Left colon (tissue), 2 donors: Measurements from ENCODE around the gene TMEM131. TPM values are rescaled to one million over a fixed set of nuclear protein-coding genes. Genes with fewer than 3 reads are reported as not detected.

Source experiments
- ATAC-seq: fragments of 200-7000 bp; cut with Tn5 transposase; one replicate; pipeline ENCODE4 v1.9.1; 2020; ENCODE audit warnings: mild to moderate bottlenecking, moderate library complexity
- DNase-seq, 2 donors: peaks; one replicate each; pipeline ENCODE4 v3.0.0-alpha.2; 2020
- intact Hi-C, 2 donors: fragments of 100-400 bp; cut with DNase I in 1 of 2; cut with micrococcal nuclease in 1 of 2; formaldehyde crosslinking; loops; one replicate each; pipeline versions ENCODE4 v1.11.2 to v1.14.0; 2022; cut with DNase I, micrococcal nuclease
- total RNA-seq, 2 donors: library from RNA; stranded (reverse); fragmentation: NEBNext Ultra II Directional; extraction: Animal tissue kit (Norgen Biotek cat#: 25700); gene quantifications; one replicate each; pipeline ENCODE4 v1.2.1, GENCODE V29; 2021
- donor health status: DM: no; HTN: no; CAD: no.
- donor health status: DM: yes; HTN: yes; CAD: no.

TMEM131 gene
- total RNA-seq, 2 donors from 2014 or later = 80.6 to 89.5 TPM

DNA sequence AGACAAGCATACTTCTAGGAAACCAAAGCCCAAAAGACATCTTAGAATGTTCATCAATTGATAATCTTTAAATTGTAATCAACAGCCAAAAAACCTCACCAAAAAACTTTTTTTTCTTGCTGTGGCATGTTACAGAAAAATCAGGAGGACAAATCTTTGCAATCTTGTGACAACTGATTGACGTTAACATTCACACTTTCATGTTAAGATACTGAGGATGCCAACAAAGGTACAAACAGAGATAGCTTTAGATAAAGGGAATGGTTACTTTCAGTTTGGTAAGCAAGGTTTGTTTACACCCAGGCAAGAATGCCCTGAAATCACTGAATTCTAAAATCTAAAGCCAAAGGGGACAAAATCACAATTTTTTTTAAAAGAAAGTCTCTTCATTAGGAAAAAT, 190.0 kb downstream of the TMEM131 start:
- intact Hi-C loops = loop anchor here in 1 of 2 donors (5.0 to 10.0 kb wide), 4 partner anchors 189 to 577 kb away; partner anchors contain the start of gene TMEM131
- DNase-seq (no peak), ATAC-seq (no peak)

DNA sequence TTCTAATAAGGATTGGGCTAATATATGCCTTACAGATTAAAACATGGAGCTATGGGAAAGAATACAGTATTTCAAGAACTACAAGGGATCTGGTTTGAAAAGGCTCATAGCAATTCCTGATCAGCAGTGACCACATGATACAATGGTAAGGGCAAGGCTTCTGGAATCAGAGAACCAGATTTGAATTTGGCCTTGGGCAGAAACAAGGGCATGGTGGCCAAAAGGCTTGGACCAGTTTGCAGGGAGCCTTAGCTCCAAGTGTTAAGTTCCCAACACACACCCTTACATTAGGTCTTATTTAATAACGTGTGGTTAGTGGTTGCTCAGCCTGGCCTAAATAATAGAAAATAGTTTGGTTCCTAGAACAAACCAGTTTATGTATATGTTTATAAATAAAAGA, 194.7 kb downstream of the TMEM131 start:
- intact Hi-C loops = loop anchor here in 1 of 2 donors (10.0 kb wide), 2 partner anchors 194 to 474 kb away; partner anchors contain the start of gene TMEM131
- DNase-seq = no peak
- ATAC-seq = no peak

DNA sequence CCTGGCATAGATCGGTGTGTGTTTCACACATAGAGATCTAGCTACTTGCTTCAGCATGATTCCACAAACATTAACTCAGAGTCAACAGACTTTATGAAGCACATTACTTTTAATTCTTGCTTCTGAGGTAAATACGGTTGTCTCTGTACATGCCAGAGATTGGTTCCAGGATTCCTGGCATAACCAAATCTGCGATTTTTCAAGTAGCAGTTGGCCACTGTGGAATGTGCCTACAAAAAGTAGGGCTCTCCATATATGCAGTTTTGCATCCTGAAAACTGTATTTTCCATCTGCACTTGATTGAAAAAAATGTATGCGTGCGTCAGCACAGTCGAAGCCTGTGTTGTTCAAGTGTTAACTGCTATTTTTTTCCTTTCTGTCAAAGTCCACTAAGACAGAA, 197.3 kb downstream of the TMEM131 start:
- intact Hi-C loops = no loop called here
- DNase-seq (no peak), ATAC-seq (no peak)

DNA sequence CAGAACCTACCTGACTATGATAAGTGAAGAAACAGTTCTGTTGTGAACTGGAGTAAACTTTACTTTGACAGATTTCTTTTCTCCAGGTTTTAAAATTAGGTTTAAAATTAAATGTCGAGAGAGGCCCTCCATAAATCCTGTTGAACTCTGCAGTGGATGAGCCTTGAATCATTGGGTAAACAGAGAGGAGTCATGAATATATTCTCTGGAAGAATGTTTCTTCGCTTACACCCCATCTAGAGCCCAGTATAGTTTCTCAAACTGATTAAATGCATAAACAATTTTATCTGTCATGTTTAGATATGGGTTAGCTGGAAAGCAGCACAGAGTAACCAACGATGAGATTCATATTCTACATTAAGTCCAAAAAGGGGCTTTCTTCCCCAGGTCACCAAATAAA, 198.4 kb downstream of the TMEM131 start:
- no peak for ATAC-seq
- intact Hi-C loops = no loop called here
- no peak for DNase-seq

DNA sequence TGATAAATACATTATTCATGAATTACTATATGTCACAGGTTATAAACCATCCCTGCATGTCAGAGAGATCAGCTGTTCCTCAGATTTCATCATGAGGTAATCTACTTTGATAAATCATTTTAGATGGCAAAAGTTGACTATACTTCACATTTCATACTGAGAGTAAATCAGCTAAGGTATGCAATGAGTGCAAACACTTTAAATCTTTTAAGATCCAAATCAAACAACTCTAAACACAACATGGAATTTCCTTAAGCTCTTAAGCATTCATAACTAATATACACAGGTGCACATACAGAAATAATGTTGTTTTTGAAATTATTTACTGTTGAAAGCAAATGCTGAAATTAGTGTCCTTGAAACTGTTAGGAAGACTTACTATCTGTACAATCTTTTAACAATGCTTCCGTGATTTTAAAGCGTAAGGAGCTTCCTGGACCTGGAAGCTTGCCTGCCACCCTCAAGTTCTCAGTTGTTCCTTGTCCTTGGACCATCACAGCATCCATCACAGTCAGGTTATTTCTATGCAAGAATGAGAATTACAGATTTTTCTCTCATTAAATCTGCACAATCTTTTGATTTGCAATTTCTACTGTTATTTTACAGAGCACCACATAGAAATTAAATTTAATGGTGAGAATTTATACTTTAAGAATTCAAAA, 199.2 kb downstream of the TMEM131 start:
- intact Hi-C loops = no loop called here
- ATAC-seq = no peak
- no peak for DNase-seq

DNA sequence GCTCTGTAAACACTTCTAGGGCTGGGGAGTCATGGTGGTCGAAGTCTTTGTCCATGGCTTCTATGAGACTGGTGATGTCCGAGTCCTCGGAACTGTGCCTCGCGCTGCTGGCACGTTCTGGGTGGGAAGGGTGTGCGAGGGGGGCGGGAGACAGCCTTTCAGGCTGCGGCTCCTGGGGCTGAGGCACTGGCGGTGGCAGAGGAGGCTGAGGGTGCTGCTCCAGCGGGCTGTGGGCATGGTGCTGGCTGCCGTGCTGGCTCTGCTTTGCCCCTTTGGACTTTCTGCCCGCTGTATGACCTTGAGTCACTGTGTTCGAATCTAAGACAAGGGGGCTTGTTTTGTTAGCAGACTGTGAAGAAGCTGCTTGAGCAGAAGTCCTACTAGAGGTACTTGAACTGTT, 203.3 kb downstream of the TMEM131 start:
- intact Hi-C loops = no loop called here
- ATAC-seq (no peak), DNase-seq (no peak)

DNA sequence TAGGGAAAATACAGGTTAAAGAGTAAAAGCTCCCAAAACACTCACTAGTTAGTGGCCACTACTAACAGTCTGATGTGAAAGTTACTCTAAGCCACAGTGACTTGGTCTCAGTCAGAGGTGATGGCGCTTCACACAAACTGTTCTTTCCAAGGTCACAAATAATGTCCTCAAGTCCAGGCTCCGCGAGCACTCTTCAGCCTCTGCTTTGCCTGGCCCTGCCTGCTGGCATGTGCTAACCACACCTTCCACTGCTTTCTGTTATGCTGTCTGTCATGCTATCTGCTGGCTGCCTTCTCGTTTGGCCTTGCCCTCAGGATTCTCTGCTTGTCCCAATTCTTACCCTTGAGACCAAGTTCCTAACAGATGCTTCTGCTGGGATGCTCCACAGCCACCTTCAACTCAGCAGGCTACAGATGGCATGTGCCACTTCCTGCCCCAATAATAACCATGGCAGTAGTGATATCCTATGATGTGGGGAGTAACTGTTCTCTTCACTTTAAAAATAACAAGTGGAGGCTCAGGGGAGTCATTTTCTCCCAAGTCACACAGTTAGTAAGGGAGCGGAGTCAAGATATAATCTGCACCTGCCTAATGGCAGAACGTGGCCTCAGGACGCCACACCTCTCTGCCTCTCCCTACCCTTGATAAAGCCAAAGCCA, 206.6 kb downstream of the TMEM131 start:
- ATAC-seq (no peak), DNase-seq (no peak)
- intact Hi-C loops = no loop called here

DNA sequence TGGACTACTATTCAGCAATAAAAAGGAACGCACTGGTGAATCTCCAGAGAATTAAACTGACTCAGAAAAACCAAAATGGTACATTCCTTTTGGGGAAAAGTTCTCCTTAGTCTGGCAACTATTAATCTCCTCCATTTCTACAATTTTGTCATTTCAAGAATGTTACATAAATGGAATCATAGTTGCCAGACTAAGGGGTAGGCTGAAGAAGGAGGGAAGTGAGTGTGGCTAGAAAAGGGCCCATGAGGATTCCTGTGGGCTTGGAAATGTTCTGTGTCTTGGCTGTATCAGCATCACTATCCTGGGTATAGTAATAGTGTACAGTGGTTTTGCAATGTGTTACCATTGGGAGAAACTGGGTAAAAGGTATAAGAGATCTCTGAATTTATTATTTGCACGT, 209.9 kb downstream of the TMEM131 start:
- ATAC-seq = no peak

DNA sequence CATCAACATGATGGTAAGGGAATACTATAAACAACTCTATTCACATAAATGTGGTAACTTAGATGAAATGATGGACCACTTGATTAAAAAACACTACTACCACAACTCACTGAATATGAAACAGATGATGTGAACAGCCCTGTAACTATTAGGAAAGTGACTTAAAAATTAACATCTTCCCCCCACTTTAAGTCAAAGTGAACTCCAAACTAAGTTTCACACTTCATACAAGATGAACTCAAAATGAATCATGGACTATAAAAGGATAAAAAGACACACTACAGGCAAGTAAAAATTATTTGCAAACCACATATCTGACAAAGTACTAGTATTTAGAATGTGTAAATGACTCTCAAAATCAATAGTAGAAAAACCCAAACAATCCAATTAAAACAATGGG, 210.8 kb downstream of the TMEM131 start:
- intact Hi-C loops = no loop called here
- DNase-seq (no peak), ATAC-seq (no peak)

More for the DNA sequence above, 209.9 kb downstream of the TMEM131 start:
- intact Hi-C loops = no loop called here
- DNase-seq = no peak

DNA sequence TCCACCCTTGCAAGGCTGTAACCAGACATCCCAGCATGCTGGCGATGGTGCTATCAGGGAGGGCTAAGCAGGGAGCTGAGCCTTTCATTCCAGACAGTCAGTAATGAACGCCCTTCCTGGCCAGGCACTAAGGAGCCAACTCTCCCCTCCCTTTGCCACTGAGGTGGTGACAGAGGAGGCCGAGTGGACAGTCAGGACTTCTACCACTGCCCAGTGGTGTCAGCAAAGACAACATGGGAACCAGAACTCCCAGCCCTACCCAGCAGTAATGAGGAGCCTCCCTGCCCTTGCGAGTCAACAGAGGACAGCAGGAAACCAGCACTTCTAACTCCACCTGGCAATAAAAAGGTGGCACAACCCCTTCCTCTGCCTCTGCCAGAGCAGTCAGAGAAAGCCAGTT, 213.8 kb downstream of the TMEM131 start:
- ATAC-seq (peak; percentile 98), DNase-seq (peak; percentile 65 to 87)
- intact Hi-C loops = no loop called here

DNA sequence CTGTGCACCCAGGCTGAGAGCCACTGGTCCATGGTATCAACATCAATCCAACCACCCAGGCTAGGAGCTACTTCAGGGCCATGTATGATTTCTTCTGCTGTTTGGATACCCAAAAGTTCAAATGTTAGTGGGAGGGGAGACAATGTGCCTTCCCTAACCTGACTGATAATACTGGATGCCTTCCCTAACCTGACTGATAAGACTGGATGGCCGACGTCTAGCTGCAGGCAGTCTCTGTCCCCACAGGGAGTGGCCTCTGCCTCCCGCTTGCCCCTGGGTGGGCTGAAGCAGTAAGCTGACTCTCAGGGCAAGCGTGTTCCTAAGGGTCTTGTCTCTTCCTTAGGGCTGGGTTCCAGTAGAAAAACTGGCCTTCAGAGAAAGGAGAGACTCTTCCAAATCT, 216.6 kb downstream of the TMEM131 start:
- ATAC-seq = no peak
- no peak for DNase-seq
- intact Hi-C loops = no loop called here

DNA sequence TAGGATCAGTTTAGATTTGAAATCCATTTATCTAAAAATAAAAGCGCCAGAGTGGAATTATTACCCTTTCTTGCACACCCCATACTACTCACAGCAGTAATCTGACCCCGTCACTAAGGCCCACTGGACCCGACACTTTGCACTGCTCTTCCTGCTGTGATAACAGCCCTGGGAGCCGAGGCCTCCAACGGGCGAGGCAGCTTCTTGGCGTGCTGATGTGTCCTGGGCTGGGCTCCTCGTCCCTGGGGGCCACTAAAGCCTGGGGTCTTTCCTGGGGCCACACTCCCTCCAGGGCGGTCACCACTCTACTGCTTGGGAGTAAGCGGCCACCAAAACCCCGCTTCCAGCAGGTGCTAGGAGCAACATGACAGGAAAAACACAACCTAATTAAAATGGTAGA, 220.7 kb downstream of the TMEM131 start:
- intact Hi-C loops = no loop called here
- ATAC-seq (no peak), DNase-seq (no peak)

DNA sequence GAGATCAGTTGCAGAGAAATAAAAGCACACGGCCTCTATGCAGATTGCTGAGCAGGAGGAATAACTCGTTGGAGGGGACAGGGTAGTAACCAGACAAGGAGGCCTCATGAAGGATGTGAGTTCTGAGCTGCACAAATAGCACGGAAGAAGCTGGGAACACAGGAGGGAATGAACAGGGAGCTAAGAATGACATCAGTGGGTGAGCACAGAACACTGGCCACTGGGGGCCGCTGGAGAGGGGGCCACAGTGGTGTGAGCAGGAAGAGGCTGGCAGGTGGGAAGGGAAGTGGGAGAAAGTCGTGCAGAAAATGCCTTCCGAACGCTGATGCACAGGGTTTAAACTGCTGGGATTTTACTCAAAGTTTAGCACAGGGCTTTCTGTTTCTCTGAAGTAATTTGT, 221.3 kb downstream of the TMEM131 start:
- ATAC-seq = peak; percentile 34
- intact Hi-C loops = no loop called here
- DNase-seq = no peak

DNA sequence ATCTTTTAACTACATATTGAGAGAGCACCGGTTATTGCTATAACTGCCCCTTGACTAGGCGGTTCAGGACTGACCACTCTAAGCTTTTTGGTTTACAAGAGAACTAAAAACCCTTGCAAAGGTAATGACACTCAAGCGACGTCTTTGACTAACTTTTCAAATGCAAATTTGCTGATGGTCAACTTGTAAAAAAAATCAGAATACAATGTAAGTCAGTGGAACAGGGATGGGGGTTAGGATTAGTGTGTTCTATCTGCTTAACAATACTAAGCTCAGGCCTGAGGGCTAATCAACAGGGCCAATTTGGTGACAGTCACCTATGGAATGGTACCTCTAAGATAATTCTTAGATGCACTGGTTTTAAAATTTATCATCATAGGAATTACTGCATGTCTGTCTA, 225.3 kb downstream of the TMEM131 start:
- DNase-seq = no peak
- ATAC-seq = no peak
- intact Hi-C loops = no loop called here

DNA sequence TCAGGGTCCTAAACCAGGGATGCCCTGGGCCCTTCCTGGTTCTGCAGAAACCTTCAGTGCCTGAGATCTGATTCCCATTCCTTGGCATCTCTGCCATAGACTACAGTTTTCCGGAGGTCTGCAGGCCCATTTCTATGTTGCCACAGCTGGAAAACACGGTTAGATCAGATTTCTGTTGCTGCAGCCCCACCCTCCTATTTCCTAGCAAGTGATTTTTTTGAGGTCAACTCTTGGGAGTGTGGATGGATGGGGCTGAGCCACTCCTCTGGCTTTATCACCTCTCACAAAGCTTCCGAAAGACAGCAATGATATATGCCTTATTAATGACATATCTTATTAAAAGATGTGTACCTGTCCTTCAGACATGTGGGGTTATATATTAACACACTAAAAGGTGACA, 226.0 kb downstream of the TMEM131 start:
- ATAC-seq (no peak), DNase-seq (no peak)
- intact Hi-C loops = no loop called here

DNA sequence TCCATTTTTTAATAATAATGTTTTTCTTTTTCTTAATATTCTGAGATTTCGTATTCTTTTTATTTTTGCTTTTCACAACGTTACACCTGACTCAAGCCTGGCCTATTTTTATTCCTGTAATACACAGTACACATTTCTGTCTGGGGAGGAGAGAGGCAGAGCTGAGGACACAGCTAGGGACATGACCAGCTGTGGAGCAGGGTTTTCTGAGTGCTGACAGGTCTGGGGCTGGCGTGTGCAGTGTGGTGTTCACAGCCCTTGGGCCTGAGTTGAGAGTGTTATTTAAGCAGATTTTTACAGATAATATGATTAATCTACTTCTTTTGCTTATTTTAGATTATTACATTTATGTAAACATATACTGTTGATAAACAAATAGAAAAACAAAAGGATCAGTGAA, 226.4 kb downstream of the TMEM131 start:
- intact Hi-C loops = no loop called here
- no peak for DNase-seq
- ATAC-seq = no peak

DNA sequence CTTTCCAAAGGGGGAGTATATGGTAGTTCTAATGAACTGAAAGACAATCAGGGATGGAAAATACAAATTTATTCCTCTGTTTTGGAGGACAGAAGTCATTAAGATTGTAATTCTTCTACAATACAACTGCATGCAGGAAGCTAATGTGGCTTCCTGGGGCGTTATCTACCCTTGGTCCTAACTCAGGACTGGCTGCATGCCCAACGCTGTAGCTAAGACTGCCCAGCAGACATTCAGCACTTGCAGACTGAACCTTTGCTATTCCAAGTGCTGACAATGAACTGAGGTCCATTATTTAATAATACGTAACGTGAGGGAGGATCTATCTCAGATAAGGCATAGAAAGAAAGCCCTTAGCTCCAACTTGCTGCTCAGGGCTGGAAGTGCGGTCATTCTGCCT, 229.2 kb downstream of the TMEM131 start:
- intact Hi-C loops = no loop called here
- DNase-seq (no peak), ATAC-seq (no peak)

DNA sequence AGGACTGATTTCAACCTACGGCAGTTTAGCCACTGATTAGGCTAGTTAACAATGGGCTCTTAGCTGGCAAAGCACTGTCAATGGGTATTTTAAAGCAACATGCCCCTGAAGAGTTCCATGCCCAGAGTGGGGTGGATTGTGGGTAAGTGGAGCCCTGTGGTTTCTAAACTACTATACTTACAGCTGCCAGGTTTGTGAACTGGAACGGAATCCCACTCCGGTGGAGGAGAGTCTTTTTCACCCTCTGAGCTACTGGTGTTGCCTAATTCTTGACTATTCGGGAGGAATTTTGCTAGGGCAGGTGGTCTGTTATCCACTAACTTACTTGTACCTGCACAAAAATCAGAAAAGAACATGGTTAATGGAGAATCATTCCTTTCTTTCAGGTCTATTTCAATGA, 229.8 kb downstream of the TMEM131 start:
- intact Hi-C loops = no loop called here
- ATAC-seq = no peak
- DNase-seq = no peak

DNA sequence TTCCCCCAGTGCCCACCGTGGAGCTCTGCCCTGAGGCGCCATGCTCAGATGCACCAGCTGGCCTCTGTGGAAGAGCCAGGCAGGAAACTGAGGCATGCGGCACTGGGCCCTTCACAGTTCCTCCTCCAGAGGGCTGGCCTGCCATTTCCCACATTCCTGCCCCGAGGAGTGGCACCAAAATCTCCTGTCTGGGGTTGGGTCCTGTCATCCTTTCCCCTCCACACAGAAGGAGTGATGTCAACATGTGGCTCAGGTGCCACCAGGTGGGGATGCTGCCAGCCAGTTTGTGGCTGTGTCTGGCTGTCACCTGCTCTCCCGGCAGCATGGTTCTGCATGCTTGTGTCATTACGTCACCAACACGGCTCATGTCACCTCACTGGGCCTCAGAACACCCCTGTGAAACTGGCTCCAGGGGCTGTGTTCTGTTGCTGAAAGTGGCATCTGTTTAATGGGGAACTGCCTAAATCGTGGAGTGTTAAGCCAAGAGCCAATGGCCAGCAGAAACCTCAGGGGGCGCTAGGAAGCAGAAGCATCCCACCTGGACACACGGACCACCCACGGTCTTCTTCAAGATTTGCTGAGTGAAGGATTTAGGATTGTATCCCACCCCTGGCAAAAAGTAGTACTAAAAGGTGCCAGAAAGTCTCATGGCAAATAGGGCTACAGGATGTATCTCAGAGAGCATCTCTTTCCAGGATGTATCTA, 231.0 kb downstream of the TMEM131 start:
- intact Hi-C loops = no loop called here
- DNase-seq = no peak
- ATAC-seq = no peak

DNA sequence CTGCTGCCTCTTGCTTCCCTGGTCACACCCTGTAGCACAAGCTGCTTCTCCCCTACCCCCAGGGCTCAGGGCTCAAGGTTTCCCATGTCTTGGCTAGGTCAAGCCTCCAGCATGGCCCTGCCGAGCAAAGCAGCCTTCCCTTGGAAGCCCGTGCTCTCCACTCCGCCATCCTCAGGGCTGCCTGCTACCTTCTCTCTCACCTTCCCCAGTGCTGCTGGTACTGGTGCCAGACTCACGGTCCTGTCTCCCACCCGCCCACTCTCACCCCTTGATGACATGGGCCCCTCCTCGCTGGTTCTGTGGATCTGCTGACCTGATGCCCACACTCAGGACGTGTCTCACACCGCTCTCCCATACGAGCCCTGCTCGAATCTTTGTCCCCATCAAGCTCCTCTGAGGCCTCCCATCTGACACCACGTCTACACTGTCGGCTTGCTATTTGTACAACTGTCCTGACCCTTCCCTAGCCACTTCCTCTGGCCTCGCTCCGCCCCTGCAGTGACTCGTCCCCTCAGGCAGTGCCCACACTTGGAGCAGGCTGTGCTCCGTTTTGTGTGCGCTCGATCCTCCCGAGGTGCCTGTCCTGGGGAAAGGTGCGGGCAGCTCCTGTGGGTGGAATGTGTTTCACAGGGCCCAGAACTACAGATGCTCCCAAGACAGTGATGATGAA, 232.4 kb downstream of the TMEM131 start:
- intact Hi-C loops = no loop called here
- ATAC-seq (no peak), DNase-seq (no peak)
